Endothelial cell of umbilical vein (primary cell): Measurements from ENCODE around the gene KCNF1. TPM values are rescaled to one million over a fixed set of nuclear protein-coding genes. Genes with fewer than 3 reads are reported as not detected.

Source experiments
- BruUV-seq: library from RNA; stranded (reverse); fragments of 400-500 nt; replicated peaks from 2 replicates; lab custom pipeline; 2021; lab: Mats Ljungman, UMichigan
- CTCF ChIA-PET: fragments of 300-600, 350-600 bp; sonication (Branson Sonifier 250); formaldehyde crosslinking; loops from one replicate; lab custom pipeline; 2021; ENCODE audit warnings: antibody characterized with exemption, inconsistent platforms; lab: Charles Lee
- POLR2A ChIA-PET: fragments of 300-600, 350-600 bp; sonication (Branson Sonifier 250); formaldehyde crosslinking; loops from one replicate; lab custom pipeline; 2021; ENCODE audit warnings: antibody characterized with exemption, inconsistent platforms; lab: Charles Lee
- DNase-seq: peaks from one replicate; pipeline ENCODE4 v3.0.0-alpha.2; 2011; ENCODE audit warnings: low read depth, low spot score
- FAIRE-seq: peaks from 2 replicates; lab custom pipeline; 2011; peaks lifted over from hg19 to GRCh38; lab: Jason Lieb, UNC
- H2AFZ ChIP-seq: 2 replicates; pipeline ENCODE4 v1.6.0; 2012; ENCODE audit warnings: low read depth, low read length, control low read depth, inconsistent platforms
- H3K27ac ChIP-seq: 2 replicates; pipeline ENCODE4 v1.5.1; 2011; ENCODE audit warnings: low read depth, mild to moderate bottlenecking, control low read depth, low read length, moderate library complexity; ENCODE audit not compliant: insufficient read depth
- H3K27me3 ChIP-seq, 2 experiments: 2 replicates each; pipeline versions ENCODE4 v1.6.0 to v1.6.1; 2011; ENCODE audit warnings: low read length in 2 of 2, mixed read lengths in 1 of 2; ENCODE audit not compliant: control insufficient read depth in 2 of 2, insufficient read depth in 2 of 2
- H3K36me3 ChIP-seq, 2 experiments: 2 replicates in 1 of 2; 3 replicates in 1 of 2; pipeline ENCODE4 v1.5.1; 2011; ENCODE audit warnings: low read length in 2 of 2, mild to moderate bottlenecking in 1 of 2, moderate library complexity in 1 of 2; ENCODE audit not compliant: control insufficient read depth in 2 of 2, insufficient read depth in 2 of 2; ENCODE audit errors: extremely low read depth in 1 of 2
- H3K4me1 ChIP-seq: 3 replicates; pipeline ENCODE4 v1.5.1; 2011; ENCODE audit warnings: mild to moderate bottlenecking, low read length; ENCODE audit not compliant: control insufficient read depth, insufficient read depth; ENCODE audit errors: extremely low read depth
- H3K4me2 ChIP-seq: 2 replicates; pipeline ENCODE4 v1.6.1; 2011; ENCODE audit warnings: low read length, control low read depth, mixed read lengths; ENCODE audit not compliant: insufficient read depth
- H3K4me3 ChIP-seq, 3 experiments: fragments of 200-600 bp in 1 of 3; sonication (generic), shearing (Covaris generic) in 1 of 3; replicated peaks in 1 of 3; 2 replicates each; pipeline ENCODE4 v1.5.1; 2011 to 2016; ENCODE audit warnings: control low read depth in 3 of 3, low read length in 3 of 3, mild to moderate bottlenecking in 2 of 3, inconsistent platforms in 1 of 3, low read depth in 1 of 3, moderate library complexity in 1 of 3; ENCODE audit not compliant: insufficient read depth in 1 of 3
- H3K79me2 ChIP-seq: 2 replicates; pipeline ENCODE4 v1.6.0; 2012; ENCODE audit warnings: low read length, inconsistent platforms; ENCODE audit not compliant: control insufficient read depth, insufficient read depth
- H3K9ac ChIP-seq: replicated peaks from 2 replicates; pipeline ENCODE3; 2011; ENCODE audit warnings: low read length, control low read depth; ENCODE audit not compliant: insufficient read depth; ENCODE audit errors: extremely low read depth
- H3K9me1 ChIP-seq: replicated peaks from 3 replicates; pipeline ENCODE4 v1.6.0; 2011; ENCODE audit warnings: mild to moderate bottlenecking, low read length; ENCODE audit not compliant: control insufficient read depth, insufficient read depth; ENCODE audit errors: extremely low read depth
- H3K9me3 ChIP-seq: replicated peaks from 2 replicates; pipeline ENCODE4 v1.5.1; 2012; ENCODE audit warnings: low read length, inconsistent platforms; ENCODE audit not compliant: control insufficient read depth, insufficient read depth
- H4K20me1 ChIP-seq: replicated peaks from 2 replicates; pipeline ENCODE3; 2011; ENCODE audit warnings: mild to moderate bottlenecking, low read length; ENCODE audit not compliant: control insufficient read depth, insufficient read depth; ENCODE audit errors: extremely low read depth
- CTCF ChIP-seq, 2 donors: IDR thresholded peaks; 1 replicate in 1 of 2; 2 replicates in 1 of 2; pipeline ENCODE4 v1.5.1; 2011; ENCODE audit warnings: low read length in 2 of 2, mild to moderate bottlenecking in 2 of 2, moderate library complexity in 2 of 2, control low read depth in 1 of 2, inconsistent platforms in 1 of 2, low read depth in 1 of 2; ENCODE audit not compliant: insufficient read depth in 1 of 2; ENCODE audit errors: extremely low read depth in 1 of 2
- GATA2 ChIP-seq: IDR thresholded peaks from 2 replicates; pipeline ENCODE4 v1.7.0; 2011; ENCODE audit warnings: low read depth, mild to moderate bottlenecking, moderate library complexity, mixed read lengths, low read length; ENCODE audit not compliant: insufficient read length, insufficient read depth
- JUN ChIP-seq: IDR thresholded peaks from 2 replicates; pipeline ENCODE4 v1.6.1; 2011; ENCODE audit warnings: borderline replicate concordance, low read depth; ENCODE audit not compliant: insufficient read length, insufficient read depth
- MAX ChIP-seq: IDR thresholded peaks from 2 replicates; pipeline ENCODE4 v1.6.1; 2011; ENCODE audit not compliant: insufficient read depth, insufficient read length
- MYC ChIP-seq: IDR thresholded peaks from one replicate; pipeline ENCODE4 v1.6.1; 2011; ENCODE audit warnings: mild to moderate bottlenecking, low read depth, low read length
- POLR2AphosphoS5 ChIP-seq: IDR thresholded peaks from 2 replicates; pipeline ENCODE4 v1.6.1; 2012; ENCODE audit warnings: low read depth, mild to moderate bottlenecking, control low read depth, low read length, moderate library complexity; ENCODE audit not compliant: insufficient read depth
- dilution Hi-C: fragments of 300-500 bp; cut with MboI; formaldehyde crosslinking; loops from one replicate; pipeline ENCODE4 v1.15.0; 2019; ENCODE audit warnings: low sequenced_read_pairs; ENCODE audit not compliant: extremely low pct_ligation_motif_present
- intact Hi-C: fragments of 100-400 bp; cut with micrococcal nuclease; formaldehyde crosslinking; loops from one replicate; pipeline ENCODE4 v1.10.0; 2022
- polyA plus RNA-seq, 4 experiments: library from polyadenylated mRNA; depleted of rRNA in 3 of 4; stranded (reverse) in 3 of 4; unstranded in 1 of 4; fragments of >200 nt; gene quantifications; 2 replicates each; pipeline versions ENCODE4 v1.2.1 to v1.2.3, GENCODE V29; 2011 to 2012; ENCODE audit warnings: missing spikeins in 1 of 4
- total RNA-seq: library from RNA; stranded (reverse); gene quantifications from 2 replicates; pipeline ENCODE4 v1.2.3, GENCODE V29; 2021

The KCNF1 gene
- total and polyA plus RNA-seq, 2 donors (not counting 3 experiments of a cell fraction or from before 2014, with no cell fraction given): 0.23 to 0.42 TPM

GRCh38 chr2:10905006-10905861 is 6.5 kb upstream of the KCNF1 start:
- TF ChIP-seq GATA2 (no peak), MAX (no peak), CTCF (IDR thresholded peaks at IDR 0.05; ENCODE audit: extremely low read depth in 1 of 2, insufficient read depth in 1 of 2, low read depth in 1 of 2, low read length in 2 of 2) (no peak), POLR2AphosphoS5 (no peak), JUN (no peak), MYC (no peak)
- dilution Hi-C loops: no loop called here
- Histone ChIP-seq H3K36me3 (no peaks in the 10 kb centered on the region), H3K9me3 (no peaks in the 10 kb centered on the region), H3K9me1 (no peaks in the 10 kb centered on the region), H3K4me3 (no peak overlapping the region), H3K4me1 (peaks cover 6% of the 10 kb centered on the region), H2AFZ (no peak overlapping the region), H3K9ac (no peak overlapping the region), H4K20me1 (no peaks in the 10 kb centered on the region), H3K79me2 (no peaks in the 10 kb centered on the region), H3K4me2 (no peak overlapping the region), H3K27me3 (peaks cover 0 to 3% of the 10 kb centered on the region in 2 experiments), H3K27ac (no peak overlapping the region)
- no TSS peak for BruUV-seq
- intact Hi-C loops: no loop called here
- ChIA-PET POLR2A (no interaction called here), CTCF (no interaction called here)
- FAIRE-seq: no peak
- DNase-seq: no peak
